Vagina (tissue), 2 donors: ENCODE results near the gene TMTC2. TPM values are rescaled to one million over a fixed set of nuclear protein-coding genes. Genes with fewer than 3 reads are reported as not detected.
A peak's percentile ranks its signal among the peaks of the same experiment; 100 is the strongest.

Experiments used
- DNase-seq, 2 donors: peaks; one replicate each; pipeline ENCODE4 v3.0.0-alpha.2; 2017; ENCODE audit errors: extremely low spot score in 2 of 2
- H3K27ac ChIP-seq: fragments of 200-600 bp; sonication (generic); one replicate; pipeline ENCODE4 v1.5.1; 2019
- H3K27me3 ChIP-seq: fragments of 200-600 bp; sonication (generic); one replicate; pipeline ENCODE4 v1.5.1; 2019
- H3K36me3 ChIP-seq, 2 donors: fragments of 200-600 bp; sonication (generic); one replicate each; pipeline ENCODE4 v1.5.1; 2017 to 2019
- H3K4me1 ChIP-seq: fragments of 200-600 bp; sonication (generic); one replicate; pipeline ENCODE4 v1.5.1; 2019
- H3K4me3 ChIP-seq, 2 donors: fragments of 200-600 bp; sonication (generic); 1 replicate in 1 of 2; 2 replicates in 1 of 2; pipeline ENCODE4 v1.5.1; 2016 to 2019
- H3K9me3 ChIP-seq: fragments of 200-600 bp; sonication (generic); one replicate; pipeline ENCODE4 v1.5.1; 2019
- CTCF ChIP-seq, 3 experiments: fragments of 450-650 bp in 2 of 3; fragments of 200-600 bp in 1 of 3; sonication (generic) in 1 of 3; IDR thresholded peaks; one replicate each; pipeline ENCODE4 v1.5.1; 2017 to 2019; ENCODE audit warnings: antibody characterized with exemption in 3 of 3, mild to moderate bottlenecking in 2 of 3, moderate library complexity in 2 of 3
- POLR2A ChIP-seq, 2 donors: fragments of 450-650 bp; IDR thresholded peaks; one replicate each; pipeline ENCODE4 v1.6.1; 2017; ENCODE audit warnings: antibody characterized with exemption in 2 of 2, mild to moderate bottlenecking in 2 of 2, moderate library complexity in 2 of 2
- POLR2AphosphoS5 ChIP-seq, 2 donors: sonication (generic); formaldehyde crosslinking; IDR thresholded peaks; one replicate each; pipeline ENCODE4 v1.9.0; 2017; ENCODE audit warnings: antibody characterized with exemption in 2 of 2, mild to moderate bottlenecking in 2 of 2, low read depth in 1 of 2; ENCODE audit not compliant: insufficient read depth in 1 of 2
- intact Hi-C: fragments of 100-400 bp; cut with DNase I; formaldehyde crosslinking; loops from one replicate; pipeline ENCODE4 v1.15.1; 2023
- total RNA-seq: library from RNA; depleted of rRNA; stranded (reverse); fragments of >200 nt; gene quantifications from one replicate; pipeline ENCODE4 v1.2.3, GENCODE V29; 2016

The TMTC2 gene
- total RNA-seq, 1 donor from 2014 or later: 15.5 TPM

- intact Hi-C loops: no loop called here
- Histone ChIP-seq H3K4me1 (no peaks in the 10 kb centered on the region), H3K27me3 (no peaks in the 10 kb centered on the region), H3K4me3 (no peak overlapping the region), H3K27ac (no peak overlapping the region), H3K9me3 (no peaks in the 10 kb centered on the region), H3K36me3 (no peaks in the 10 kb centered on the region)
- no peak for DNase-seq
- no peak for TF ChIP-seq POLR2A (IDR thresholded peaks at IDR 0.05)
- TF ChIP-seq POLR2AphosphoS5 (IDR thresholded peaks at IDR 0.05; ENCODE audit: insufficient read depth in 1 of 2, low read depth in 1 of 2): no peak
- TF ChIP-seq CTCF (IDR thresholded peaks at IDR 0.05): no peak
These were observed 103.0 kb downstream of the TMTC2 start for GRCh38 chr12:82789674-82790073.

- no peak for DNase-seq
- Histone ChIP-seq H3K27me3 (no peaks in the 10 kb centered on the region), H3K4me3 (no peak overlapping the region), H3K4me1 (no peaks in the 10 kb centered on the region), H3K9me3 (no peaks in the 10 kb centered on the region), H3K36me3 (no peaks in the 10 kb centered on the region), H3K27ac (no peak overlapping the region)
- intact Hi-C loops: no loop called here
- TF ChIP-seq CTCF (IDR thresholded peaks at IDR 0.05): no peak
- TF ChIP-seq POLR2A (IDR thresholded peaks at IDR 0.05): no peak
- TF ChIP-seq POLR2AphosphoS5 (IDR thresholded peaks at IDR 0.05; ENCODE audit: insufficient read depth in 1 of 2, low read depth in 1 of 2): no peak
These were observed 107.1 kb downstream of the TMTC2 start for GRCh38 chr12:82793751-82794281.

GRCh38 chr12:82797480-82797879 lies 110.8 kb downstream of the TMTC2 start:
- Histone ChIP-seq H3K9me3 (no peaks in the 10 kb centered on the region), H3K36me3 (no peaks in the 10 kb centered on the region), H3K27me3 (no peaks in the 10 kb centered on the region), H3K4me3 (no peak overlapping the region), H3K27ac (no peak overlapping the region), H3K4me1 (no peaks in the 10 kb centered on the region)
- no peak for DNase-seq
- intact Hi-C loops: no loop called here
- no peak for TF ChIP-seq CTCF (IDR thresholded peaks at IDR 0.05)
- TF ChIP-seq POLR2AphosphoS5 (IDR thresholded peaks at IDR 0.05; ENCODE audit: insufficient read depth in 1 of 2, low read depth in 1 of 2): no peak
- TF ChIP-seq POLR2A (IDR thresholded peaks at IDR 0.05): no peak

GRCh38 chr12:82800185-82800584 lies 113.5 kb downstream of the TMTC2 start:
- Histone ChIP-seq H3K9me3 (no peaks in the 10 kb centered on the region), H3K27me3 (no peaks in the 10 kb centered on the region), H3K4me1 (no peaks in the 10 kb centered on the region), H3K4me3 (no peak overlapping the region), H3K27ac (no peak overlapping the region), H3K36me3 (no peaks in the 10 kb centered on the region)
- intact Hi-C loops: no loop called here
- TF ChIP-seq POLR2AphosphoS5 (IDR thresholded peaks at IDR 0.05; ENCODE audit: insufficient read depth in 1 of 2, low read depth in 1 of 2): peak in 1 of 2 donors; percentile 9
- no peak for TF ChIP-seq CTCF (IDR thresholded peaks at IDR 0.05)
- no peak for DNase-seq

- no peaks in the 10 kb centered on the region for H3K27me3 ChIP-seq
- intact Hi-C loops: no loop called here
- TF ChIP-seq POLR2A (IDR thresholded peaks at IDR 0.05) (no peak), POLR2AphosphoS5 (IDR thresholded peaks at IDR 0.05; ENCODE audit: insufficient read depth in 1 of 2, low read depth in 1 of 2) (no peak), CTCF (IDR thresholded peaks at IDR 0.05) (no peak)
- no peak overlapping the region for H3K4me3 ChIP-seq
- DNase-seq: no peak
- H3K4me1 ChIP-seq: no peaks in the 10 kb centered on the region
- no peaks in the 10 kb centered on the region for H3K36me3 ChIP-seq
- H3K9me3 ChIP-seq: no peaks in the 10 kb centered on the region
- no peak overlapping the region for H3K27ac ChIP-seq
These were observed 115.4 kb downstream of the TMTC2 start for GRCh38 chr12:82801951-82802610.
